ENCODE data around the gene INPP5D. TPM values are rescaled to one million over a fixed set of nuclear protein-coding genes. Genes with fewer than 3 reads are reported as not detected.

INPP5D gene
- total RNA-seq, 2 experiments from 2014 or later: 79.5 to 92.6 TPM

DNA sequence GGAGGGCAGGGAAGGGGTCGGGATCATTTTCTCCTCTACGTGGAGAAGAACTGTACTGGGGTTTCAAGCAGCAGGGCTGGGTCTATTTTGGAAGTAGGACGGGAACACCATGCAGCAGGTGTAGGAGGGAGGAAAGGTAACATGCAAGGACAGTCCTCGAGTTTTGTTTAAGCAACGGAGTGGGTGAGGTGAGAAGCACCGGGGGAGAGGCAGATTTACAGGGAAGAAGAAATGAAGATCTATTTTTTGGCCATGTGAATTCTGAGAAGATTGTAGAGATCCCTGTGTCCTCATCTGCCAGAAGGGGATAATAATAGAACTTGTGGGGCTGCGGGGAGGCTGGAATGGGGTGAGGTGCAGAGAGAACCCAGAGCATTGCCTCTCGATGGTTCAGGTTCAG lies 85.6 kb downstream of the INPP5D start:
- H3K9me3 ChIP-seq (ENCODE audit: low read length): no peaks in the 10 kb centered on the region
- H3K4me3 ChIP-seq (ENCODE audit: low read depth, low read length, poor library complexity, severe bottlenecking): no peak overlapping the region
- peaks cover 10% of the 10 kb centered on the region for H3K4me1 ChIP-seq (ENCODE audit: insufficient read depth, low read length, poor library complexity, severe bottlenecking)
- H3K36me3 ChIP-seq (ENCODE audit: insufficient read depth, low read length): peaks cover 97% of the 10 kb centered on the region
- no peak for DNase-seq (ENCODE audit: low spot score)
- H3K79me2 ChIP-seq (ENCODE audit: insufficient read depth, low read depth, low read length): no peaks in the 10 kb centered on the region
- intact Hi-C loops (cut with micrococcal nuclease; ENCODE audit: unreplicated experiment): no loop called here
- ChIA-PET CTCF (ENCODE audit: unreplicated experiment) (no interaction called here), POLR2A (no interaction called here)
- H3K4me2 ChIP-seq (ENCODE audit: low read length): no peak overlapping the region
- H4K20me1 ChIP-seq (ENCODE audit: insufficient read depth, low read length): no peaks in the 10 kb centered on the region
- TF ChIP-seq, protein P1, sequence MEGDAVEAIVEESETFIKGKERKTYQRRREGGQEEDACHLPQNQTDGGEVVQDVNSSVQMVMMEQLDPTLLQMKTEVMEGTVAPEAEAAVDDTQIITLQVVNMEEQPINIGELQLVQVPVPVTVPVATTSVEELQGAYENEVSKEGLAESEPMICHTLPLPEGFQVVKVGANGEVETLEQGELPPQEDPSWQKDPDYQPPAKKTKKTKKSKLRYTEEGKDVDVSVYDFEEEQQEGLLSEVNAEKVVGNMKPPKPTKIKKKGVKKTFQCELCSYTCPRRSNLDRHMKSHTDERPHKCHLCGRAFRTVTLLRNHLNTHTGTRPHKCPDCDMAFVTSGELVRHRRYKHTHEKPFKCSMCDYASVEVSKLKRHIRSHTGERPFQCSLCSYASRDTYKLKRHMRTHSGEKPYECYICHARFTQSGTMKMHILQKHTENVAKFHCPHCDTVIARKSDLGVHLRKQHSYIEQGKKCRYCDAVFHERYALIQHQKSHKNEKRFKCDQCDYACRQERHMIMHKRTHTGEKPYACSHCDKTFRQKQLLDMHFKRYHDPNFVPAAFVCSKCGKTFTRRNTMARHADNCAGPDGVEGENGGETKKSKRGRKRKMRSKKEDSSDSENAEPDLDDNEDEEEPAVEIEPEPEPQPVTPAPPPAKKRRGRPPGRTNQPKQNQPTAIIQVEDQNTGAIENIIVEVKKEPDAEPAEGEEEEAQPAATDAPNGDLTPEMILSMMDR (conservative IDR thresholded peaks at IDR 0.05; ENCODE audit: low read length): no peak
- no peak for TF ChIP-seq EZH2phosphoT487 (IDR thresholded peaks at IDR 0.05; ENCODE audit: borderline replicate concordance, low read depth, low read length)
- H3K27ac ChIP-seq (ENCODE audit: low read depth, low read length, poor library complexity, severe bottlenecking): no peak overlapping the region
- H2AFZ ChIP-seq (ENCODE audit: low read length): no peak overlapping the region
- BruUV-seq (replicated peaks): no TSS peak
- H3K9me2 ChIP-seq (ENCODE audit: insufficient read depth, low read length): no peaks in the 10 kb centered on the region

DNA sequence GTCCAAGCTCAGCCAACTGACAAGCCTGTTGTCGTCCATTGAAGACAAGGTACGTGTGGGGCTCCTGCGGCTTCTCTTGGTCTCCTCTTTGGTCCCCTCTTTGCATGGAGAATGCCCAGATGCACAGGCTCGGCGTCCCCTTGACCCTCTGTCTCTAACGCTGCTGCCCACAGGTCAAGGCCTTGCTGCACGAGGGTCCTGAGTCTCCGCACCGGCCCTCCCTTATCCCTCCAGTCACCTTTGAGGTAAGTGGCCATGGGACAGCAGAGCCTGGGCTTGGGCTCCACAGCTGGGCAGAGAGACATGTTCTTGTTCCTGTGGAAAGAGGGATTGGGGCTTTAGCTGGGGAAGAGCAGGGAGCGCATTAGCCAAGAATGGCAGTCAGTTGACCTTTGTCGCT lies 86.1 kb downstream of the INPP5D start:
- H3K9me2 ChIP-seq (ENCODE audit: insufficient read depth, low read length): no peaks in the 10 kb centered on the region
- no peak for DNase-seq (ENCODE audit: low spot score)
- H3K4me2 ChIP-seq (ENCODE audit: low read length): no peak overlapping the region
- intact Hi-C loops (cut with micrococcal nuclease; ENCODE audit: unreplicated experiment): no loop called here
- H3K27ac ChIP-seq (ENCODE audit: low read depth, low read length, poor library complexity, severe bottlenecking): no peak overlapping the region
- no peak overlapping the region for H3K4me3 ChIP-seq (ENCODE audit: low read depth, low read length, poor library complexity, severe bottlenecking)
- no TSS peak for BruUV-seq (replicated peaks)
- H4K20me1 ChIP-seq (ENCODE audit: insufficient read depth, low read length): no peaks in the 10 kb centered on the region
- no peaks in the 10 kb centered on the region for H3K79me2 ChIP-seq (ENCODE audit: insufficient read depth, low read depth, low read length)
- peaks cover 96% of the 10 kb centered on the region for H3K36me3 ChIP-seq (ENCODE audit: insufficient read depth, low read length)
- POLR2A ChIA-PET: no interaction called here
- H3K4me1 ChIP-seq (ENCODE audit: insufficient read depth, low read length, poor library complexity, severe bottlenecking): peaks cover 10% of the 10 kb centered on the region
- TF ChIP-seq EZH2phosphoT487 (IDR thresholded peaks at IDR 0.05; ENCODE audit: borderline replicate concordance, low read depth, low read length): no peak
- TF ChIP-seq, protein P1 (conservative IDR thresholded peaks at IDR 0.05; ENCODE audit: low read length): no peak
- H2AFZ ChIP-seq (ENCODE audit: low read length): no peak overlapping the region
- CTCF ChIA-PET (ENCODE audit: unreplicated experiment): no interaction called here
- no peaks in the 10 kb centered on the region for H3K9me3 ChIP-seq (ENCODE audit: low read length)

DNA sequence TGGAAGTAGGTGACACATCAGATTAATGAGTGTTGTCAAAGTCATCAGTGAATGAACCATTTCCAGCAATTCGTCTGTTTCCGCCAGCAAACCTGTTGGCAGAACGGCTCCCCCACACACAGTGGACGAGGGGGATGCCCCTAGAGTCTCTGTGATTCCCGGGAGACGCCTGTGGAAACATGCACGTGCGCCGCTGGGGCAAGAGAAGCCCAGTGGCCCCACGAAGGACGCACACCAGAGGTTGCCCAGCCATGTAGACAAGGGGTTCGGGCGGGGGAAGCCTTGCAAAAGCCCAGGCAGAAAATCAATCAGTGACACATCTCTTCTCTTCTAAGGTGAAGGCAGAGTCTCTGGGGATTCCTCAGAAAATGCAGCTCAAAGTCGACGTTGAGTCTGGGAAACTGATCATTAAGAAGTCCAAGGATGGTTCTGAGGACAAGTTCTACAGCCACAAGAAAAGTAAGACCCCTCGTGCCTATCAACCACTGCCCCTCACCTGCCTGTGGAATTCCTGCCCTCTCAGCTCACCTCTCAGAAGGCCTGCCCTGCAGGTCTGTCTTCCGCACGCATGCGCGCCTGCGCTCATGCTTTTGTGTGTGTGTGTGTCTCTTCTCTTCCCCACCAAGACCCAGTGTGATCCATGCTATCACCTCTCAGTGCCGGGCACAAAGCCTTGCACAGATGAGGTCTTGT lies 87.1 kb downstream of the INPP5D start:
- peaks cover 99% of the 10 kb centered on the region for H3K36me3 ChIP-seq (ENCODE audit: insufficient read depth, low read length)
- DNase-seq (ENCODE audit: low spot score): no peak
- H3K4me2 ChIP-seq (ENCODE audit: low read length): no peak overlapping the region
- intact Hi-C loops (cut with micrococcal nuclease; ENCODE audit: unreplicated experiment): no loop called here
- CTCF ChIA-PET (ENCODE audit: unreplicated experiment): no interaction called here
- no peaks in the 10 kb centered on the region for H4K20me1 ChIP-seq (ENCODE audit: insufficient read depth, low read length)
- TF ChIP-seq EZH2phosphoT487 (IDR thresholded peaks at IDR 0.05; ENCODE audit: borderline replicate concordance, low read depth, low read length): no peak
- H3K27ac ChIP-seq (ENCODE audit: low read depth, low read length, poor library complexity, severe bottlenecking): no peak overlapping the region
- no peak overlapping the region for H3K4me3 ChIP-seq (ENCODE audit: low read depth, low read length, poor library complexity, severe bottlenecking)
- no peaks in the 10 kb centered on the region for H3K79me2 ChIP-seq (ENCODE audit: insufficient read depth, low read depth, low read length)
- BruUV-seq (replicated peaks): no TSS peak
- peaks cover 7% of the 10 kb centered on the region for H3K4me1 ChIP-seq (ENCODE audit: insufficient read depth, low read length, poor library complexity, severe bottlenecking)
- H2AFZ ChIP-seq (ENCODE audit: low read length): no peak overlapping the region
- H3K9me2 ChIP-seq (ENCODE audit: insufficient read depth, low read length): no peaks in the 10 kb centered on the region
- H3K9me3 ChIP-seq (ENCODE audit: low read length): no peaks in the 10 kb centered on the region
- POLR2A ChIA-PET: no interaction called here

All from OCI-LY7 (cell line).